ENCODE measurements around the gene ATP10A.

Gene ATP10A

GRCh38 chr15:25803036-25803435 lies 60.1 kb downstream of the ATP10A start:
- H3K4me1 Mint-ChIP-seq: peaks cover 57% of the 10 kb centered on the region
- H3K4me3 Mint-ChIP-seq: no peak overlapping the region
- peaks cover 9% of the 10 kb centered on the region for H3K36me3 Mint-ChIP-seq (ENCODE audit: low read depth)
- ATAC-seq (no peak), DNase-seq (no peak)
- H3K9me3 Mint-ChIP-seq: no peaks in the 10 kb centered on the region
- no peak overlapping the region for H3K27ac Mint-ChIP-seq
- H3K27me3 Mint-ChIP-seq: no peaks in the 10 kb centered on the region

GRCh38 chr15:25802285-25802830 lies 60.8 kb downstream of the ATP10A start:
- Mint-ChIP-seq H3K4me3 (no peak overlapping the region), H3K4me1 (peaks cover 60% of the 10 kb centered on the region), H3K27me3 (no peaks in the 10 kb centered on the region), H3K27ac (no peak overlapping the region), H3K9me3 (no peaks in the 10 kb centered on the region), H3K36me3 (ENCODE audit: low read depth) (peaks cover 5% of the 10 kb centered on the region)
- DNase-seq (no peak), ATAC-seq (no peak)

GRCh38 chr15:25801586-25802284 lies 61.4 kb downstream of the ATP10A start:
- no peak for ATAC-seq
- H3K36me3 Mint-ChIP-seq (ENCODE audit: low read depth): peaks cover 5% of the 10 kb centered on the region
- DNase-seq: no peak
- no peak overlapping the region for H3K27ac Mint-ChIP-seq
- H3K4me1 Mint-ChIP-seq: peaks cover 58% of the 10 kb centered on the region
- H3K27me3 Mint-ChIP-seq: no peaks in the 10 kb centered on the region
- no peak overlapping the region for H3K4me3 Mint-ChIP-seq
- no peaks in the 10 kb centered on the region for H3K9me3 Mint-ChIP-seq

- Mint-ChIP-seq H3K27ac (peak overlapping the region; percentile 2), H3K9me3 (no peaks in the 10 kb centered on the region)
These were observed 62.2 kb downstream of the ATP10A start for GRCh38 chr15:25800761-25801515.

GRCh38 chr15:25799906-25800700 lies 63.0 kb downstream of the ATP10A start:
- no peak for DNase-seq
- H3K4me1 Mint-ChIP-seq: peaks cover 64% of the 10 kb centered on the region
- ATAC-seq: no peak
- peak overlapping the region; percentile 64 for H3K27ac Mint-ChIP-seq
- no peaks in the 10 kb centered on the region for H3K27me3 Mint-ChIP-seq
- no peaks in the 10 kb centered on the region for H3K9me3 Mint-ChIP-seq
- no peak overlapping the region for H3K4me3 Mint-ChIP-seq
- peaks cover 5% of the 10 kb centered on the region for H3K36me3 Mint-ChIP-seq (ENCODE audit: low read depth)

More at GRCh38 chr15:25800761-25801515, 62.2 kb downstream of the ATP10A start:
- Mint-ChIP-seq H3K36me3 (ENCODE audit: low read depth) (peaks cover 5% of the 10 kb centered on the region), H3K4me1 (peaks cover 59% of the 10 kb centered on the region), H3K27me3 (no peaks in the 10 kb centered on the region), H3K4me3 (no peak overlapping the region)
- ATAC-seq (no peak), DNase-seq (no peak)

GRCh38 chr15:25797936-25798901 lies 64.9 kb downstream of the ATP10A start:
- peaks cover 5% of the 10 kb centered on the region for H3K36me3 Mint-ChIP-seq (ENCODE audit: low read depth)
- H3K4me1 Mint-ChIP-seq: peaks cover 71% of the 10 kb centered on the region
- no peaks in the 10 kb centered on the region for H3K9me3 Mint-ChIP-seq
- DNase-seq: no peak
- no peak overlapping the region for H3K4me3 Mint-ChIP-seq
- ATAC-seq: no peak
- H3K27me3 Mint-ChIP-seq: no peaks in the 10 kb centered on the region
- H3K27ac Mint-ChIP-seq: no peak overlapping the region

- Mint-ChIP-seq H3K4me1 (peaks cover 73% of the 10 kb centered on the region), H3K27me3 (no peaks in the 10 kb centered on the region), H3K9me3 (no peaks in the 10 kb centered on the region), H3K36me3 (ENCODE audit: low read depth) (peaks cover 5% of the 10 kb centered on the region), H3K4me3 (no peak overlapping the region), H3K27ac (no peak overlapping the region)
- DNase-seq: no peak
- ATAC-seq: no peak
These were observed 65.6 kb downstream of the ATP10A start for GRCh38 chr15:25797511-25797935.

- DNase-seq: no peak
- H3K9me3 Mint-ChIP-seq: no peaks in the 10 kb centered on the region
- H3K27ac Mint-ChIP-seq: peak overlapping the region; percentile 1
- ATAC-seq: no peak
- H3K36me3 Mint-ChIP-seq (ENCODE audit: low read depth): peaks cover 5% of the 10 kb centered on the region
- H3K27me3 Mint-ChIP-seq: no peaks in the 10 kb centered on the region
- peaks cover 77% of the 10 kb centered on the region for H3K4me1 Mint-ChIP-seq
- H3K4me3 Mint-ChIP-seq: no peak overlapping the region
These were observed 66.1 kb downstream of the ATP10A start for GRCh38 chr15:25797035-25797434.

GRCh38 chr15:25796395-25796794 lies 66.7 kb downstream of the ATP10A start:
- H3K27ac Mint-ChIP-seq: no peak overlapping the region
- peaks cover 5% of the 10 kb centered on the region for H3K36me3 Mint-ChIP-seq (ENCODE audit: low read depth)
- no peaks in the 10 kb centered on the region for H3K9me3 Mint-ChIP-seq
- peaks cover 82% of the 10 kb centered on the region for H3K4me1 Mint-ChIP-seq
- no peak overlapping the region for H3K4me3 Mint-ChIP-seq
- DNase-seq: no peak
- H3K27me3 Mint-ChIP-seq: no peaks in the 10 kb centered on the region
- ATAC-seq: no peak

GRCh38 chr15:25795712-25796111 lies 67.4 kb downstream of the ATP10A start:
- peak overlapping the region; percentile 7 for H3K27ac Mint-ChIP-seq
- no peak overlapping the region for H3K4me3 Mint-ChIP-seq
- no peak for DNase-seq

GRCh38 chr15:25795061-25795460 lies 68.1 kb downstream of the ATP10A start:
- Mint-ChIP-seq H3K27me3 (no peaks in the 10 kb centered on the region), H3K27ac (peak overlapping the region; percentile 7), H3K36me3 (ENCODE audit: low read depth) (peaks cover 6% of the 10 kb centered on the region), H3K4me3 (no peak overlapping the region), H3K4me1 (peaks cover 82% of the 10 kb centered on the region), H3K9me3 (no peaks in the 10 kb centered on the region)
- ATAC-seq (no peak), DNase-seq (peak; percentile 22)

More at GRCh38 chr15:25795712-25796111, 67.4 kb downstream of the ATP10A start:
- Mint-ChIP-seq H3K4me1 (peaks cover 82% of the 10 kb centered on the region), H3K9me3 (no peaks in the 10 kb centered on the region), H3K27me3 (no peaks in the 10 kb centered on the region), H3K36me3 (ENCODE audit: low read depth) (peaks cover 4% of the 10 kb centered on the region)
- ATAC-seq: no peak

GRCh38 chr15:25793354-25794050 lies 69.6 kb downstream of the ATP10A start:
- Mint-ChIP-seq H3K9me3 (no peaks in the 10 kb centered on the region), H3K4me1 (peaks cover 82% of the 10 kb centered on the region), H3K4me3 (no peak overlapping the region), H3K27ac (peak overlapping the region; percentile 20), H3K36me3 (ENCODE audit: low read depth) (peaks cover 8% of the 10 kb centered on the region), H3K27me3 (no peaks in the 10 kb centered on the region)
- DNase-seq (no peak), ATAC-seq (no peak)

GRCh38 chr15:25792128-25792527 lies 71.0 kb downstream of the ATP10A start:
- no peak overlapping the region for H3K27ac Mint-ChIP-seq
- H3K9me3 Mint-ChIP-seq: no peaks in the 10 kb centered on the region
- H3K4me1 Mint-ChIP-seq: peaks cover 85% of the 10 kb centered on the region
- no peak overlapping the region for H3K4me3 Mint-ChIP-seq
- ATAC-seq: no peak
- H3K27me3 Mint-ChIP-seq: no peaks in the 10 kb centered on the region
- DNase-seq: no peak
- peaks cover 8% of the 10 kb centered on the region for H3K36me3 Mint-ChIP-seq (ENCODE audit: low read depth)
